GM19324 (cell line): ENCODE measurements around the gene AKR1C1.
"Not testable (repeated sequence)": the region's sequence is repeated elsewhere in the genome, so short reads cannot be mapped to it uniquely, and the experiment has no call there.

Source experiments
- ATAC-seq: cut with Tn5 transposase; IDR thresholded peaks from one replicate; pipeline ENCODE4 v1.9.1; 2021; ENCODE audit warnings: mild to moderate bottlenecking, moderate library complexity; ENCODE audit not compliant: unreplicated experiment, low FRiP score

AKR1C1 gene

DNA sequence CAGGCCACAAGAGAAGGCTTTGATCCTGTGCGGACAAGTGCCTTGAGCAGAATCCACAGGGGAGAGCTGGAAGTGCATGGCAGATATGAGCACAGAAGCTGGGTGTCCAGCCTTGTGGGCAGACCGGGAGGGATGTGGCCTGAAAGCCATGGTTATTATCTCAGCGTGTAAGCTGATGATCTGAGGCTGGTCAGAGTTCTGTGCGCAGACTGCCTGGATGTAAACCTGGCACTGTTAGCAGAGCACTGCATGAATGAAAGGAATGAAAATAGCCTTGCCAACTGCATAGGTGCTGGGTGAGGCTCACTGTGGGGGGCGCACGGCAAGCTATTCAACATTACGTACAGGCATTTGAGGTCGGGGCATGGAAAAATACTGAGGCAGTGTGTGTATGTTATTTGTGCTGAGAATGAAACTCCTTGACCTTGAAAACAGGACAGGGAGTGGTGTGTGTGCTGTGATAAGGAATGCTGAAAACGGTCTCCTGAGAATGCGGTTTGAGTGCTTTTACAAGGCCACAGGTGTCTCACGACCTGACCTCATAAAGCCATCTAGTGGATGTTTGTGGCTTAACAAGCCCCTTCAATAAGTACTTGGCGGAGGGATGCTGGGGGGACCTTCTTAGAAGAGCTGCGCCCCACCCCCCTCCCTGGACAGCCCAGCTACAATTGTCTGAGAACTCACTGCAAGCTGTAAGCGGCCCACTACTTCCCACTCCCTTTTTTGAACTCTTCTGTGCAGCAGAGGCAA lies 18.7 kb downstream of the AKR1C1 start:
- ATAC-seq: no peak

DNA sequence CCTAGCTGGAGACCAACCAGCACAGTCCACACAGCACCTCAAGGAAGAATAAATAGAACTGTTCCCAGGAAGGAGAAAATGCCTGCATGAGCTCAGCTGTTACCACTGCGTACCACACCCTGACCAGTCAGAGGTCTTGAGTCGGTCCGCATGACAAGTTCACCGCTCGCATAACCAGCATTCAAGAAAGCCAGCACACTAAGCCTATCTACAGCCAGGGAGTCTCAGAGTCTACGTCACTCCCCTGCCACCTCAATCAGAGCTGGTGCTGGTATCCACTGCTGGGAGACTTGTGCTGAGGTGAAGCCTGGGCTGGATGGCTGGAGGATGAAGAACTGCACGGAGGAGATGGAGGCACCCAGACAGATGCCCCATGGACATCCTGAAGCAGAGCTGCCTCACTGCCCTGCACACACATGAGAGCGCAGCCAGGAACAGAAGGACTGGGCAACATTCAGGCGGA lies 19.6 kb downstream of the AKR1C1 start:
- ATAC-seq: no peak

- no peak for ATAC-seq
Measured at GRCh38 chr10:4983615-4984216, 20.5 kb downstream of the AKR1C1 start.

DNA sequence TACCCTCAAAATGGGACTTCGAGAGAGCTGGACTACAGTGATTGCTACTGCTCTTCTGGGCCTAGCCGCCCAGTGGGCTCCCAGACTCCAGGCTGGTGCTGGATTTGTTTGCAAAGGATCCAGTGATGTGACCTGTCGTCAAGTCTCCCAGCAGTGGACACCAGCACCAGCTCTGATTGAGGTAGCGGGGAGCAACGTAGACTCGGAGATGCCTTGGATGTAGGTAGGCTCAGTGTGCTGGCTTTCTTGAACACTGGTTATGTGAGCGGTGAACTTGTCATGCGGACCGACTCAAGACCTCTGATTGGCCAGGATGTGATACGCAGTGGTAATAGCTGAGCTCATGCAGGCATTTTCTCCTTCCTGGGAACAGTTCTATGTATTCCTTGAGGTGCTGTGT lies 21.0 kb downstream of the AKR1C1 start:
- no peak for ATAC-seq

DNA sequence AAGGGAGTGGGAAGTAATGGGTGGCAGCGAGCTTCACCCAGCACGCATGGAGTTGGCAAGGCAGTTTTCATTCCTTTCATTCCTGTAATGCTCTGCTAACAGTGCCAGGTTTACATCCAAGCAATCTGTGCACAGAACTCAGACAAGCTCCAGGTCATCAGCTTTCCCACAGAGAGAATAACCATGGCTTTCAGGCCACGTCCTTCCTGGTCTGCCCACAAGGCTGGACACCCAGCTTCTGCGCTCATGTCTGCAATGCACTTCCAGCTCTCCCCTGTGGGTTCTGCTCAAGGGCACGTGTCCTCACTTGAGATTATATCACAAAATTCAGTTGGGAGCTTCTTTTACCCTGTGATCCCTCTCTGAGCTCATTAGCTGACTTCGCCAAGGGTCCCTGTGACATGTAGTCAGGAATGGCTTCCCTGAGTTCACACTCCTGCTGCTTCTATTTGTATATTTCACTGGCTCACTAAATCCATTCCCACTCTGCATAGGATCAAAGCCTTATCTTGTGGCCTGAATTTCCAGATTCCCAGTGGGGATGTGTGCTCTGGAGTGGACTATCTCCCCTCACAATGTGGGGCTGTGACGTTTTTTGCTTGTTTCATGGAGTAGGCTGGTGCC lies 21.9 kb downstream of the AKR1C1 start:
- no peak for ATAC-seq

DNA sequence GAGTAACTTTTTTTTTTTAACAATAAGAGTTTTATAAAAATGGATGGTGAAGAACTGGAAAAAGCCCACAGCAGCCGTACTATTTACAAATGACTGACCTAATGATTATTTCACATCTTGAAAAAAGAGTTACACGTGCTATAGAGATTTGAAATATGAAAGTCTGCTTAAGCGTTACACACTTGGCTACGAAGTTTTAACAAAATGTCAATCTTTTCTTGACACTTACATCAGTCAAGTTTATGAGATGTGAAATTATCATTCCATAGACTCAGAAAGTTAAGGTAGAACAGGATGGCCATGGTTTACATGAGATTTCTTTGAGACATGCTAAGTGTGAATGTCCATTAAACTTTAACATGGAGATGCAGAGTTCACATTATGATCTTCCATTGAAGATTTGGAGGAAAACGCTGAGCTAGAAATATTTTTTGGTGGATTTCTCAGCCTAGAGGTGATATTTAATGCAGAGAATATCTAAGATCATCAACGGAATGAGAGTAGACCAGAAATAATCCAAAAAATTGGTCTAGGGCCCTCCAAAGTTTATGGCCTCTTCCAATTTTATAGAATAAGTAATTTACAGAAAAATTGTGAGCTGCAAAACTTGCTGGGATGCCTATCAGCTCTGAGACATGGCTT lies 24.9 kb downstream of the AKR1C1 start:
- ATAC-seq: not testable (repeated sequence)

DNA sequence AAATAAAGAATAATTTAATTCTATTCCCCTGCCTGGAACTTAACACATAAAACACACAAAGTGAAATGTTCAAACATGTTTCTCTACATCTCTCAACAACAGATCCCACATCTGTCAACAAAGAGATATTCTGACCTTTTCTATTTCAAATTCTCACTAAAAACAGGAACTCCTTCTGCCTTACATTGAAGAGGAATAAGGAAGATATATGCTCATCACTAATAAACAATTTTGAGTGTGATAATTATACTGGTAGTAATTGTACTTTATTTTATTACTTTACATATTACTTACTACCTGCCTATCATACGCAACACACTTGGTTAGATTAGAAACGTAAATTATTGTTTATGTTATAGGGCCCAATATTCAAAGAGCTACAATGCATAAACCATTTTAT lies 27.0 kb downstream of the AKR1C1 start:
- ATAC-seq: no peak

DNA sequence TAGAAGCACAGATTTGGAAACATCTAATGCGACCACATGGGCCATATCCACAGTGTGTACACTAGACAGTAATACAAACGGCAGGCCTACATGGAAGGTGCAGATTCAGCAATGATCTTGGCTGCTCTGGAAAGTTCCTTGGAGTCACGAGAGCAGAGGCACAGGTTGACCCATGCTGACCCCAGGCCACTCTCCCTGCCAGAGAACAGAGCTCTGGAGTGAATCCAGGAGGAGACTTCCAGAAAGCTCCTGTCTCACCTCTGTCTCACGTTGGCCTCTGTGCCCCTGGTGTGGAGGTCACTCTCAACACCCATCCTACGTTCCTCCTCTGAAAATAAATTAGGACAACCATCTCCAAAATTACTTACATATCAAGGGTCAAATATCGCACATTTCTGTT lies 28.2 kb downstream of the AKR1C1 start:
- ATAC-seq: not testable (repeated sequence)

- ATAC-seq: not testable (repeated sequence)
Measured at GRCh38 chr10:4992564-4992963, 29.3 kb downstream of the AKR1C1 start.

DNA sequence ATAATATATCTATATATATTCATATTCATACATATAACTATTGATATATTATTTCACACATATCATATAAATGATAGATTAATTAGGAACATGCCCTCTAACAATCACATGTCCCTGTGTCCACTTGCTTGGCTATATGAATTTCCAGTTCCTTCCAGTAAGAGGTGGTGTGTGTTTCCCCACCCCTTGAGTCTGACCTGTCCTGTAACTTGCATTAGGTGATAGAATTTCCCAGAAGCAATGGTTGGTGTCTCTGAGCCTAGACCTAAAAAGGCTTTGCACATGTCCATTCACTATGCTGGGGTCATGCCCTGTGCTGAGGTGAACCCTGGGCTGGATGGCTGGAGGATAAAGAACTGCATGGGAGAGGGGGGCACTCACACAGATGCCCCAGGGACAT lies 31.0 kb downstream of the AKR1C1 start:
- ATAC-seq: not testable (repeated sequence)

GRCh38 chr10:4998671-4999070 lies 35.5 kb downstream of the AKR1C1 start:
- ATAC-seq: no peak

GRCh38 chr10:5002013-5002727 lies 39.0 kb downstream of the AKR1C1 start:
- ATAC-seq: no peak

DNA sequence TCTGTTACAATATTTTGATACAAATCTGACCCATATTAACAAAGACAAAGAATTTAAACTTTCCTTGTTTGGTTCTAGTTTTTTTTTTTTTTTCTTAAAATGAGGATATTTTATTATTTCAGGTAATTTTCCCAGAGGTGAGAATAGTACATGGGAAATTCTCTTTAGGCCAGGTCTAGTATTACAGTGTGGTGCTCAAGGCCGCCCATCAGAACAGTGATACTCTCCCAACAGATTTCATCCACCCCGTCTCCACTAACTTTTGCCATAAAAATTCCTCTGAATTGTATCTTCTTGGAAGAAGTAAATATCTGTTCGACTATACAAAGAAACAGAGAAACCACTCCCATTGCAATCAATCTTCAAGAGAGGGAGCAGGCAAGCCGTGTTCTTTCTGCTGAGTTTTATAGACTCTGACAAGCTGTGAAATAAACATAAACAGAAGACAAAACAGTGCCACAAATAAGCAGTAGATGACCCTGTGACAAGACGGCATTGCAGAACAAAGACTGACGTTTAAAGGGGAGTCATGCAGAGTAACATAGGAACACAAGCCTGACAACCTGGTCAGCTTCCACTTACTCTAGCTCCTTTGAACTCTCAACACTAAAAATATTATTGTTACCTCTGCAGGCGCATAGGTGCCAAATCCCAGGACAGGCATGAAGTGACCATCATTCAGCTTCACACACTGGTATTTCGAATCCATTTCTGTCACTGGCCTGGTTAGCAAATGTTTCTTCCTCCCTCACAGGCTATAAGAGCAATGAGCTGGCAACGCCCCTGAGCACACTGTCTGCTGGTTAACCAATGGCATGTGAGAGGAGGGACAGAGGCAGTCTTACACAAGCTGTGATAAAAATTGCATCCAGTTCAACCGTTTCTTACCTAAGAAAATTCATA lies 40.2 kb downstream of the AKR1C1 start, which contains the start of gene AKR1C2:
Gene AKR1C2 (minus strand): TSS at position 731 of the 903 bp plus-strand sequence. CDS start 22 bp downstream, at position 709.
- ATAC-seq: not testable (repeated sequence)

GRCh38 chr10:5004030-5004385 lies 40.8 kb downstream of the AKR1C1 start:
- not testable (repeated sequence) for ATAC-seq

- not testable (repeated sequence) for ATAC-seq
Measured at GRCh38 chr10:5004501-5004900, 41.3 kb downstream of the AKR1C1 start.

GRCh38 chr10:5008857-5009548 lies 45.8 kb downstream of the AKR1C1 start:
- not testable (repeated sequence) for ATAC-seq

DNA sequence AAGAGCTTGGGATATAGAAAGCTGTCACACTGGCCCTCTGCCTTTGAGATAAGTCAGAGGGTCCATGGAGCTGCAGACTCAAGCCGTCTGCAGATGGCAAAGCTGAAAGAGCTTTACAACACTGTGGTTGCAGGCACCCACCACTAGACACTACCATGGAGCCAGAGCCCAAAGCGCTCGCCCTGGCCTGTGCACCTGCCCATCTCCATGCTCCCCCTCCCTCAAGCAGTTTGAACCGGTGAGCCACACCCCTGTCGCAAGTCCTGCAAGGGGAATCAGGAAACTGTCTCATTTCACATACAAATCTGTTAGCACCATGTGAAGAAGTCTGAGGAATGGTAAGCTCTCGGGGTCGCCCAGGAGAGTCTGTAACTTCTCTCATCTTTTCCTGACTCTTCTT lies 46.8 kb downstream of the AKR1C1 start:
- ATAC-seq: not testable (repeated sequence)

DNA sequence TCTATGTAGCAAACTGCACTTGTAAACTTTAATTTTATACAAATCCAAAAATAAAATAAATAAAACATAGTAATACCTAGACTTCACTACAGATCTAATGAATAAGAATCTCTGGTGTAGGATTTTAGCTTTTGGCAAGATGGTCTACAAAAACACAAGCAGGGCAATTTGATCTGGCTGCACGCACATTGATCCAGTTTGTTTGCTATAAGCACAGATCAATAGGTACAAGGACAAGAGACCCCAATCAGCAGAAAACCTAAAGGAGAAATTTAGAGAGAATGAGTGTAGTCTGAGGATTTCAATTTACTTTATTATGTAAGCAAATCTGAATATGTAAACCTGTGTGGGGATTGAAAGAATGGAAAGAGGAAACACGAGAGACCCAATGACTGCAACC lies 48.2 kb downstream of the AKR1C1 start:
- ATAC-seq: not testable (repeated sequence)

DNA sequence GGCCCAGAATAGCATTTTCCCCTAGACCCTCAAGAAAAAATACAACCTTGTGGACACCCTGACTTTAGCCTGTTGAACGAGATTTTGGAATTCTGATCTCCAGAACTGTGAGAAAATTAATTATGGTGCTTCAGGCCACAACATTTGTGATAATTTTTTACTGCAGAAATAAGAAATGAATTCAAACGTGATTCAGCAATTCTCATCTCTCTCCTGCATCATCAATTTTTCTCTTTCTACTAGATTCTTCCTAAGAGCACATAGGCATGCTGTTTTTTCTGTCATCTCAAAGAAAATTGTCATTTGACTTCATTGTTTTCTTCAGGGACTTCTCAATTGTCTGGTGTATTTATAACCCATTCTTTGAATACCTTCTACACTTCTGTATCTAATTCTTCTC lies 49.4 kb downstream of the AKR1C1 start:
- ATAC-seq: no peak
